NT2/D1 (cell line): ENCODE measurements around the gene OPRD1.

Experiments used
- YY1 ChIP-seq: IDR thresholded peaks from 2 replicates; pipeline ENCODE4 v1.6.1; 2011; ENCODE audit not compliant: insufficient read length, insufficient read depth
- ZNF274 ChIP-seq: IDR thresholded peaks from 2 replicates; pipeline ENCODE4 v1.6.1; 2011; ENCODE audit warnings: mild to moderate bottlenecking, low read depth, low read length

GRCh38 chr1:28883242-28883616, 71.3 kb downstream of the OPRD1 start:
- no peak for TF ChIP-seq YY1
- TF ChIP-seq ZNF274: no peak
